Keratinocyte (primary cell): ENCODE measurements around the gene ARHGEF37. TPM values are rescaled to one million over a fixed set of nuclear protein-coding genes. Genes with fewer than 3 reads are reported as not detected.
A peak's percentile ranks its signal among the peaks of the same experiment; 100 is the strongest.

Experiments used
- DNase-seq: peaks from one replicate; pipeline ENCODE4 v3.0.0-alpha.2; 2011; ENCODE audit warnings: low read depth, missing footprints, low spot score
- FAIRE-seq: peaks from 2 replicates; lab custom pipeline; 2011; peaks lifted over from hg19 to GRCh38; lab: Jason Lieb, UNC
- H2AFZ ChIP-seq: 2 replicates; pipeline ENCODE4 v1.6.0; 2012; ENCODE audit warnings: low read length, control low read depth, inconsistent platforms; ENCODE audit not compliant: control insufficient read depth
- H3K27ac ChIP-seq: 2 replicates; pipeline ENCODE4 v1.5.1; 2011; ENCODE audit warnings: low read length; ENCODE audit not compliant: control insufficient read depth, insufficient read depth
- H3K27me3 ChIP-seq: 3 replicates; pipeline ENCODE4 v1.6.0; 2011; ENCODE audit warnings: low read length; ENCODE audit not compliant: control insufficient read depth, insufficient read depth; ENCODE audit errors: extremely low read depth
- H3K36me3 ChIP-seq, 2 experiments: 2 replicates in 1 of 2; 3 replicates in 1 of 2; pipeline ENCODE4 v1.5.1; 2011; ENCODE audit warnings: low read length in 2 of 2, mild to moderate bottlenecking in 1 of 2; ENCODE audit not compliant: control insufficient read depth in 2 of 2, insufficient read depth in 2 of 2; ENCODE audit errors: extremely low read depth in 1 of 2
- H3K4me1 ChIP-seq: 3 replicates; pipeline ENCODE4 v1.5.1; 2011; ENCODE audit warnings: low read length; ENCODE audit not compliant: control insufficient read depth, insufficient read depth; ENCODE audit errors: extremely low read depth
- H3K4me2 ChIP-seq: 3 replicates; pipeline ENCODE4 v1.6.0; 2011; ENCODE audit warnings: low read depth, low read length; ENCODE audit not compliant: control insufficient read depth, insufficient read depth; ENCODE audit errors: extremely low read depth
- H3K4me3 ChIP-seq, 3 experiments: fragments of 200-600 bp in 1 of 3; sonication (generic) in 1 of 3; 2 replicates in 2 of 3; 3 replicates in 1 of 3; pipeline ENCODE4 v1.5.1; 2011 to 2016; ENCODE audit warnings: low read length in 3 of 3, mild to moderate bottlenecking in 3 of 3, control low read depth in 2 of 3, inconsistent platforms in 1 of 3, low read depth in 1 of 3, mixed read lengths in 1 of 3, mixed run types in 1 of 3, moderate library complexity in 1 of 3; ENCODE audit not compliant: control insufficient read depth in 2 of 3, insufficient read depth in 2 of 3; ENCODE audit errors: extremely low read depth in 1 of 3
- H3K79me2 ChIP-seq: 2 replicates; pipeline ENCODE4 v1.6.0; 2012; ENCODE audit warnings: low read length; ENCODE audit not compliant: control insufficient read depth, insufficient read depth
- H3K9ac ChIP-seq: 3 replicates; pipeline ENCODE4 v1.6.0; 2011; ENCODE audit warnings: low read length; ENCODE audit not compliant: control insufficient read depth, insufficient read depth; ENCODE audit errors: extremely low read depth
- H3K9me1 ChIP-seq: 3 replicates; pipeline ENCODE4 v1.6.0; 2011; ENCODE audit warnings: low read length; ENCODE audit not compliant: control insufficient read depth, insufficient read depth; ENCODE audit errors: extremely low read depth
- H3K9me3 ChIP-seq: 2 replicates; pipeline ENCODE4 v1.5.1; 2012; ENCODE audit warnings: low read depth, low read length; ENCODE audit not compliant: control insufficient read depth
- H4K20me1 ChIP-seq: 3 replicates; pipeline ENCODE4 v1.6.0; 2011; ENCODE audit warnings: low read length; ENCODE audit not compliant: control insufficient read depth, insufficient read depth; ENCODE audit errors: extremely low read depth
- CTCF ChIP-seq, 3 experiments: IDR thresholded peaks in 1 of 3; conservative IDR thresholded peaks in 1 of 3; optimal IDR thresholded peaks in 1 of 3; 2 replicates in 2 of 3; 3 replicates in 1 of 3; pipeline versions ENCODE3 to v1.5.1; 2011; ENCODE audit warnings: low read length in 3 of 3, mild to moderate bottlenecking in 3 of 3, moderate library complexity in 2 of 3, control low read depth in 1 of 3, inconsistent platforms in 1 of 3; ENCODE audit not compliant: insufficient read depth in 2 of 3; ENCODE audit errors: extremely low read depth in 1 of 3
- EZH2 ChIP-seq: IDR thresholded peaks from one replicate; pipeline ENCODE4 v1.6.1; 2012; ENCODE audit warnings: inconsistent platforms, mild to moderate bottlenecking, low read length, moderate library complexity
- dilution Hi-C: fragments of 300-500 bp; cut with MboI; formaldehyde crosslinking; loops from one replicate; pipeline ENCODE4 v1.7.0; 2020; ENCODE audit warnings: low sequenced_read_pairs; ENCODE audit not compliant: extremely low pct_ligation_motif_present
- polyA plus RNA-seq, 5 experiments: library from polyadenylated mRNA; depleted of rRNA in 3 of 5; stranded (reverse) in 3 of 5; stranded (forward) in 1 of 5; unstranded in 1 of 5; fragments of >200 nt; gene quantifications; 1 replicate in 1 of 5; 2 replicates in 3 of 5; 3 replicates in 1 of 5; pipeline versions ENCODE4 v1.2.1 to v1.2.3, GENCODE V29; 2011 to 2012; ENCODE audit warnings: missing spikeins in 2 of 5, low read depth in 1 of 5, low replicate concordance in 1 of 5

Gene ARHGEF37
- polyA plus RNA-seq, 1 donor (not counting 4 experiments of a cell fraction or from before 2014, with no cell fraction given): 8.7 TPM

DNA sequence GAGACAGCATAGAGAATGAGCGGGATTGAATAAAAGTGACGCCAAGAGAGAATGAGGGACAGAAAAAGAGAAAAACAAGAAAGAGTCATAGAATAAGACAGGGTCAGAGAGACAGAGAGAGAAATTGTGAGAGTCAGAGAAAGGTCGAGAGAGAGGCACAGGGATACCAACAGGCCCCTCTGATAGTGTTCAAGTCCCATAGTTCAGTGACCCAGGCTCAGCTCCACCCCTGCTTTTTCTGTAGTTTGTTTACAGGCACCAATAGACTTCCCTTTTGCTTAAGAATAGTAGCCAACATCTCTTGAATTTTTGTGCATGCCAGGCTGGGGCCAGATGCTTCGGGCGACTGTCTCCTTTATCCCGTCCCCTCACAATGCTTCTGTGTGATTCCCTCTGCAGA is 62.5 kb downstream of the ARHGEF37 start:
- no peaks in the 10 kb centered on the region for H3K36me3 ChIP-seq
- H3K4me1 ChIP-seq: no peaks in the 10 kb centered on the region
- H3K4me2 ChIP-seq: no peak overlapping the region
- H3K9ac ChIP-seq: no peak overlapping the region
- no peaks in the 10 kb centered on the region for H3K9me3 ChIP-seq
- TF ChIP-seq EZH2: no peak
- no peak for TF ChIP-seq CTCF (optimal IDR thresholded peaks at IDR 0.05 in 1 of 3, IDR thresholded peaks at IDR 0.05 in 1 of 3, conservative IDR thresholded peaks at IDR 0.05 in 1 of 3; ENCODE audit: extremely low read depth in 1 of 3, insufficient read depth in 2 of 3, low read length in 3 of 3)
- no peak overlapping the region for H3K4me3 ChIP-seq
- H4K20me1 ChIP-seq: no peaks in the 10 kb centered on the region
- H3K9me1 ChIP-seq: no peaks in the 10 kb centered on the region
- no peaks in the 10 kb centered on the region for H3K27me3 ChIP-seq
- H3K27ac ChIP-seq: no peak overlapping the region
- no peak for DNase-seq
- no peak overlapping the region for H2AFZ ChIP-seq
- no peaks in the 10 kb centered on the region for H3K79me2 ChIP-seq
- no peak for FAIRE-seq
- dilution Hi-C loops: no loop called here

DNA sequence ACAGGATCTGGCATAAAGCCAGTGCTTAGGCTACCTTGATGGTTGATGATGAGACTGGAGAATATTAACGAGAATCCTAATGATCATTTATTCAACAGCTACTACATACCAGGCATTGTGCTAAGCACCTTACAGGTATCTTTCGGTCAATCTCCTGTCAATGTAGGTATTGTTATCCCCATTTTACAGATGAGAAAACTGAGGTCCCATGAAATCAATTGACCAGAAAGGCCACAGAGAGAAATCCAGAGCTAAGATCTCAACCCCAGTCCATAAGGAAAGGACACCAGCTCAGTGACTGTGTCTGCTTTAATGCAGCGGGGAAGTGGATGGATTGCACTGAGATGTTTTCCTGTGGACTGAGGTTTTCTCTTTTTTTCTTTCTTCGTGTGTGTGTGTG is 63.3 kb downstream of the ARHGEF37 start:
- H3K4me1 ChIP-seq: no peaks in the 10 kb centered on the region
- H3K27me3 ChIP-seq: no peaks in the 10 kb centered on the region
- FAIRE-seq (peak; percentile 13), DNase-seq (no peak)
- no peak overlapping the region for H3K4me2 ChIP-seq
- H3K4me3 ChIP-seq: no peak overlapping the region
- no peaks in the 10 kb centered on the region for H4K20me1 ChIP-seq
- no peak for TF ChIP-seq EZH2
- no peak for TF ChIP-seq CTCF (optimal IDR thresholded peaks at IDR 0.05 in 1 of 3, IDR thresholded peaks at IDR 0.05 in 1 of 3, conservative IDR thresholded peaks at IDR 0.05 in 1 of 3; ENCODE audit: extremely low read depth in 1 of 3, insufficient read depth in 2 of 3, low read length in 3 of 3)
- H2AFZ ChIP-seq: no peak overlapping the region
- no peak overlapping the region for H3K27ac ChIP-seq
- no peak overlapping the region for H3K9ac ChIP-seq
- dilution Hi-C loops: no loop called here
- H3K9me1 ChIP-seq: no peaks in the 10 kb centered on the region
- H3K9me3 ChIP-seq: no peaks in the 10 kb centered on the region
- no peaks in the 10 kb centered on the region for H3K36me3 ChIP-seq
- H3K79me2 ChIP-seq: no peaks in the 10 kb centered on the region
